Activated CD4-positive, alpha-beta T cell treated with anti-CD3 and anti-CD28 coated beads, Interleukin-2, amount 10 ng/mL, durations not matched to agents 24 days and 14 days (primary cell): ENCODE measurements around the gene CCL4L2. TPM values are rescaled to one million over a fixed set of nuclear protein-coding genes. Genes with fewer than 3 reads are reported as not detected.
"Not testable (repeated sequence)": the region's sequence is repeated elsewhere in the genome, so short reads cannot be mapped to it uniquely, and the experiment has no call there.

Source experiments
- DNase-seq: peaks from one replicate; pipeline ENCODE4 v3.0.0; 2022
- H3K27ac Mint-ChIP-seq: one replicate; pipeline ENCODE4 v1.8.0; 2022; ENCODE audit warnings: mild to moderate bottlenecking, mixed read lengths
- H3K27me3 Mint-ChIP-seq: one replicate; pipeline ENCODE4 v1.8.0; 2022; ENCODE audit warnings: mixed read lengths
- H3K36me3 Mint-ChIP-seq: one replicate; pipeline ENCODE4 v1.8.0; 2022; ENCODE audit warnings: low read depth, mild to moderate bottlenecking, mixed read lengths
- H3K4me1 Mint-ChIP-seq: one replicate; pipeline ENCODE4 v1.8.0; 2021; ENCODE audit warnings: mixed read lengths
- H3K4me3 Mint-ChIP-seq: one replicate; pipeline ENCODE4 v1.8.0; 2022; ENCODE audit warnings: mild to moderate bottlenecking, moderate library complexity, mixed read lengths
- H3K9me3 Mint-ChIP-seq: one replicate; pipeline ENCODE4 v1.8.0; 2021; ENCODE audit warnings: mixed read lengths
- intact Hi-C: fragments of 100-400 bp; cut with micrococcal nuclease; formaldehyde crosslinking; loops from one replicate; pipeline ENCODE4 v1.15.1; 2023
- total RNA-seq: library from RNA; stranded (reverse); gene quantifications from 2 replicates; pipeline ENCODE4 v1.2.3, GENCODE V29; 2022

The CCL4L2 gene
- 11.5 and 11.9 TPM in 2 replicates for total RNA-seq

DNA sequence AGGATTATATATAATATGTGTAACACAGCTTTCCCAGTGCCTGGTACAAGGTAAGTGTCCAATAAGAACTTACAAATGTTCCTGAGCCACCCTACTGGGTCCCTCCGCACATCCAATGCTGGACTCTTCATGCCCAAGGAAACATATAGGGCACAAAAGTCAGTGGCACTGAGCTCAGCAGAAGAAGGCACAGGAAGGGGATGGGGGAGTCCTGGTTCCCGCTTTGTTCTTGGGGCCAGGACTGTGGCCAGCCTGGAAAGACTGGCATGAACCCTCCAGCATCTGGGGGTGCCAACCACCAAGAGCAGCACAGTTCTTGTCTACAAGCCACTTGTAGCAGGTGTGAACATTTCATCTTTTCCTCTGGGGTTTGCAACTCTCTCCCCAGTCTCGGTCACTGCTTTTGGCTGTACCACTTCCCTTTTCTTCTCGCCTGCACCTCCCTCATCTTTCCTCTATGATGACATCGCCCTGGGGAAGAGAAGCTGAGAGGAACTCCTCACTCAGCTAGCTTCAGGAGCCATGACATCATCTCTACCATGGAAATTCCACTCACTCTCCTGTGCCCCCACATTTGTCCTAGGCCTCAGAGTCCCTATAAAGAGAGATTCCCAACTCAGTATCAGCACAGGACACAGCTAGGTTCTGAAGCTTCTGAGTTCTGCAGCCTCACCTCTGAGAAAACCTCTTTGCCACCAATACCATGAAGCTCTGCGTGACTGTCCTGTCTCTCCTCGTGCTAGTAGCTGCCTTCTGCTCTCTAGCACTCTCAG, at the start of gene CCL4L2:
Gene CCL4L2, plus strand, starts transcription at position 625 of the 773 bp plus-strand sequence.
- H3K27ac Mint-ChIP-seq, H3K9me3 Mint-ChIP-seq, H3K4me3 Mint-ChIP-seq, H3K4me1 Mint-ChIP-seq, DNase-seq, H3K36me3 Mint-ChIP-seq, intact Hi-C loops: not testable (repeated sequence)
- peaks cover 33% of the 10 kb centered on the region for H3K27me3 Mint-ChIP-seq

DNA sequence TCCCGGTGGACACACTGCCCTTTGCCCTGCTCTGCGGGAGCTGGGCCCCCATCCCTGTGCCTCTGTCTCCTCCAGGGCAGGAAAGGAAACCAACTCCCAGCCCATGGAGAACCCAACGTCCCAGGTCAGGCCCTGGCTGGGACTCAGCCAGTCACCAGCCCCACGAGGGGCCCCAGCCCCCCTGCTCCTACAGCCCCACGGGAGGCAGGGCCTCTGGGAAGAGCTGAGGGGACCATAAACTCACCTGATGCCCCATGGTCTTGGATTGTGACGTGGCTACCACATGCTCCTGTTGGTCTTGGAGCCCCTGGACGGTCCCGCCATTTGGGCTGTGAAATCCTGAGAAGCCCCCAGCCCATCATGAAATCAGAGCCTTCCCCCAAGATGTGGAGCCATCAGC, 42.0 kb upstream of the CCL4L2 start:
- intact Hi-C loops, H3K9me3 Mint-ChIP-seq, H3K4me1 Mint-ChIP-seq, H3K36me3 Mint-ChIP-seq, H3K27me3 Mint-ChIP-seq, DNase-seq, H3K4me3 Mint-ChIP-seq, H3K27ac Mint-ChIP-seq: not testable (repeated sequence)

DNA sequence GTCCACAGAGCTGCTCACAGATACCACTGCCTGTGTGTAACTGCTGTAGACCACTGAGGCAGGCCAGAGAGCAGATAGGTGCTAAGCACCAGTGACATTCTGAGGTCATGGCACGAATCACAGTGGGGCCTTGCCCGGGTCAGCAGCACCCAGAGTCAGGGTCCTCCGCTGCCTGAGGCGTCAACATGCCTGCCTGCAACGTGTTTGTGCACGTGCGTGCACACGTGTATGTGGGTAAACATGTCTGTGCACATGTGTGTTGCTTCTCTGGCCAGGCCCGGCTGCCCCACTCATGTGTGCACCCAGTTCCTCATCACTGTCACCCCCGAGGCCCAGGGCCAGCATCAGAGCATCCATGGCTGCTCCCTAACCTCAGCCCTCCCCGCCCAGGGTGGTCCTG, 34.3 kb upstream of the CCL4L2 start, which contains the start of gene TBC1D3B:
Gene TBC1D3B, minus strand, starts transcription at position 101 of the 400 bp plus-strand sequence. CDS start 1,586 bp downstream, outside the sequence.
- H3K4me1 Mint-ChIP-seq, H3K4me3 Mint-ChIP-seq, intact Hi-C loops, H3K9me3 Mint-ChIP-seq, H3K36me3 Mint-ChIP-seq, H3K27ac Mint-ChIP-seq, DNase-seq, H3K27me3 Mint-ChIP-seq: not testable (repeated sequence)

DNA sequence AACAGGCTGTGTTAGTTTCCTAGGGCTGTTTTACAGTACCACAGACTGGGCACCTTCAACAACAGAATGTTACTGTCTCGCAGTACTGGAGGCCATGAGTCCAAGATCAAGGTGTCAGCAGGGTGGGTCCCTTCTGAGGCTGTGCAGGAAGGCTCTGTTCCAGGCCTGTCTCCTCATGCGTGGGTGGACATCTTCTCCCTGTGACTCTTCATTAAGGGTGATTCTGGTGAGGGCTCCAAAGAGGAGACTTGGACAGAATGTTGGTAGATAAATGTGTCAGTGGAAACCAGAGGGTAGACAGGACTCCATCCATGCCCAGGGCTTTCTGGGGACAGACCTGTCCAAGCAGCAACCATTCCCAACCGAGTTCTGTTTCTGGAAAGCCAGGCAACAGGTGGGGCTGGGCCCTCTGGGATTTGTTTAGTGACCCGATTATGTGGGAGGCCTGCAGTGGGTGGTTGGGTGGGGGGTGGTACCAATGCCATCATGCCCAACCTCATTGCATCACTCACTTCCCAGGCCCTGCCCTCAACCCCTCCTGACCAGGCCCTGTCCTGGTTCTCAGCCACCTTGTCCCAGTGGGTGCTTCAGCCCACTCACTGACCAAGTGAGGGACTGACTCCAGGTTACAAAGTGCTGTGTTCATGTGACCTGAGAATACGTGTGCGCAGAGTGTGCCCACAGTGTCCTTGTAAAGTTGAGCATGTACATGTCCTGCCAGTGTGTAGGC, 29.3 kb upstream of the CCL4L2 start:
- intact Hi-C loops, result not testable (repeated sequence)
- H3K27me3 Mint-ChIP-seq, result peaks cover 31% of the 10 kb centered on the region

DNA sequence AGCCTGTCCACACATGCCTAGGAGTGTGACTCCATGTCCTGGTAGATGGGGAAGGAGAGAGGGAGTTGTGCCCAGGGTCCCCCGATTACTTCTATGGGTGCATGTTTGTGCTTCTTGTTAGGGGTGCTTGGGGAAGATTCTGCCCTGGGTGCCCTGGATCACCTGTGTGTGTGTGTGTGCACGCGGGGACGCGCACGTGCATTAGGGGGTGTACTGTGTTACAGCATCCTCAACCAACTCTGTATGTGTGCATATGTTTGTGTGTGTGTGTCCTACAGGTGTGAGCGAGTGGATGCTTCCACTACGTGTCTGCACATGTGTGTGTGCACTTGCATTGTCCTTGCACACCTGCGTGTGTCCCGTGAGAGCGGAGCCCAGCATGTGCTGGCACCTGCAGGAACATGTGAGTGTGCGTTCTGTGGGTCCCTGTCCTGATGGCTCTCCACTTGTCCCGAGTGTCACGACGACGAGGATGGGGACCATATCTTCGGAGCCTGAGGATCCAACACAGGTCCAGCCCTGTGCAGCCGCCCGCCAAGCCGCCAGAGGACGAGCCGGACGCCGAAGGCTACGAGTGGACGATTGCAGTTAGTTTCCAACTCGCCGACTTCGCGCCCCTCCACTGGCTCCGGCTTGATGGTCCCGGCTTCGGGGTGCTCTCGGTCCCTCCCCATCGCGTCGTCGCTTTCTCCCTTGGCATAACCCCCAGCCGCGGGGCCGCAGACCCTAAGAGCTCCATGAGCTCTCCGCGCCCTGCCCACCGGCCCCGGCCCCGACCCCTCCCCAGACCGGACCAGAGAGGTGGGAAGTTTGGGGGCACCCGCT, 28.5 kb upstream of the CCL4L2 start:
- Mint-ChIP-seq H3K4me1 (no peaks in the 10 kb centered on the region), H3K4me3 (no peak overlapping the region), H3K9me3 (no peaks in the 10 kb centered on the region), H3K27ac (no peak overlapping the region), H3K36me3 (no peaks in the 10 kb centered on the region), H3K27me3 (peaks cover 31% of the 10 kb centered on the region)
- no peak for DNase-seq
- intact Hi-C loops, result no loop called here

More for the DNA sequence above, 29.3 kb upstream of the CCL4L2 start:
- not testable (repeated sequence) for H3K36me3 Mint-ChIP-seq, H3K4me1 Mint-ChIP-seq, H3K9me3 Mint-ChIP-seq, H3K4me3 Mint-ChIP-seq, H3K27ac Mint-ChIP-seq, DNase-seq

DNA sequence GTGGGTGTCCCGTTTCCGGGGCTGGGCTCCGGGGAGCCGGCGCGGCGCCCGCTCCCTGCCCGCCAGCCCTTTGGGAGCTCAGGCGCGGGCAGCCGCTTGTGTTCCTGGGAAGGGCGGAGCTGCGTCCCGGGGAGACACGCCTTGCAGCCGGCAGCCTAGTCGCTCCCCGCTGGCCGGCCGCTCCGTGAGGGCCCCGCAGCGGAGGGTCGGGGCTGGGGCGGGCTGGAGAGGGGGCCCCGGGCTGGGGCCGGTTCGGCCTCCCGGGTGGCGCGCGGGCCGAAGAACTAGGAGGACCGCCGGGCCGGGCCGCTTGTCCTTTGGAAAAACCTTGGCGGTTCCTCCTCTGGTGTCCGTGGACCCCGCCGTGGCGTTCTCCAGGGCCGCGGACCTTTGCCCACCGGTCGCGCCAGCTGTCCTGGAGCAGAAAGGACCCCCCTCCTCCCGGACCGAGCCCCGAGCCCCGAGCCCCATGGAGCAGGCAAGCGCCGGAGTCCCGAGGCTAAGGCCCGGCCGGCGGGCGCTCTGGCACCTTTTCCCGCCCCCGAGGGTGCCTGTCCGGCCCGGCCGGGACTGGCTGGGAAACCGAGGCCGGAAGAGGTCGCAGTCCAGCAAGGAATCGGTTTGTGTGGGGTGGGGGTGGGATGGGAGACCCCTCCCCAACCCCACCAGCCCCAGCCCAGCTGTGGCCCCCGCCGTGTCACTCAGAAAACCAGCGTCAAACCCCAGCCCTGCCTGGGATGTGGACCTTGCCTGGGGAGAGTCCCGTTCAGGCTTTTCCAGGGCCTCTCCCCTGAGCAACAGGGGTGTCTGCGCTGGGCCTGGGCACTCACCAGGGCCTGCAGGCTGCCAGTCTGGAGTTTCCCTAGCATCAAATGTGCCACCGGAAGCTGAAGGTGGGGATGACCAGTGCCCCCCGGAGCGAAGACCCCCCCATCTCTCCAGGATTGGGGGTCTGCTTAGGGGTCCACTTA, 27.6 kb upstream of the CCL4L2 start:
- Mint-ChIP-seq H3K9me3 (no peaks in the 10 kb centered on the region), H3K4me1 (peaks cover 4% of the 10 kb centered on the region), H3K27ac (no peak overlapping the region), H3K4me3 (no peak overlapping the region), H3K36me3 (no peaks in the 10 kb centered on the region), H3K27me3 (peaks cover 35% of the 10 kb centered on the region)
- intact Hi-C loops, result no loop called here
- DNase-seq, result peak; percentile 62

DNA sequence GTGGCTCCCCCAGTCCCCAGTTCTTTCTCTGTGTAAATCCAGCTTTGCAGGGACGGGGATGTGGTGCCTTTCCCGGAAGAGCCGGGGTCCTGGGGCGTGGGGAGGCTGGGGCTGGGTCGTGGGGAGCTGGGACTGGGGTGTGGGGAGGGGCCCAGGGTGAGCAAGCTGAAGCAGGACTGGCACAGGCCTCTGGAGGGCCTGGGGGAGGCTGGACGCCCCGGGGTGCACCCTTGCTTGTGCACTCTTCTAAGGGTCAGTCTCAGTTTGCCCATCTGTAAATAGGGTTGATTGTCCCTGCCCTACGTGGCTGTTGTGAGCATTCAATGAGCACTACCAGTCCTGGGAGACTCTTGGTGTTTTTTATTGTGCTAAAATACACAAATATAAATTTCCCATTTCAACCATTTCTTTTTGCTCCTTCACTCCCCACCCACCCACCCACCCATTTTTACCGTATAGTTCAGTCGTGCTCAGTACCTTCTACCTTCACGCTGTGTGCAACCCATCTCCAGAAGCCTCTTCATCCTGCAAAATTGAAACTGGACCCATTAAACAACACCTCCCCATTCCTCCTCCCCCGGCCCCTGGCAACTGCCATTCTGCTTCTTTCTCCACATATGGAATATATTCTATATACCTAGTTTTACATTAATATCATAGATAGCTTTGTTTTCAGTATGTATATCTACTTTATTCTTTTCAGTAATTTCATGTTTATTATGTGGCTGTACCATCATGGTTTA, 26.7 kb upstream of the CCL4L2 start:
- no peak overlapping the region for H3K27ac Mint-ChIP-seq
- H3K36me3 Mint-ChIP-seq, result no peaks in the 10 kb centered on the region
- peaks cover 10% of the 10 kb centered on the region for H3K4me1 Mint-ChIP-seq
- H3K27me3 Mint-ChIP-seq, result peaks cover 35% of the 10 kb centered on the region
- no peak for DNase-seq
- H3K4me3 Mint-ChIP-seq, result no peak overlapping the region
- intact Hi-C loops, result no loop called here
- no peaks in the 10 kb centered on the region for H3K9me3 Mint-ChIP-seq

DNA sequence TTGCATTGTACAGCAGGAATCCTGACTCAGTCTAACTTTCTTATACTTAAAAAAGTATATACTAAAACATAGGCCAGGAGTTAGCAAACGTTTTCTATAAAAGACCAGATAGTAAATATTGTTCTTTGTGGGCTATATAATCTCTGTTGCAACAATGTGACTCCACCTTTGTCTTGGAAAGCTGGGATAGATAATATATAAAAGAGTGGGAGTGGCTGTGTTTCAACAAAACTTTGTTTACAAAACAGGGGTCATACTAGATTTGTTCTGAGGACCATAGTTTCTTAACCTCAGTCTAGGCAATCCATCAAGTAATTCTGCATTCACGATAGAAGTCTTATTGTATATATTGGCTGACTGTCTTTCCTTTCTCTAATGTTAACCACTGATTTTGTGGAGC, 25.4 kb upstream of the CCL4L2 start:
- Mint-ChIP-seq H3K9me3 (no peaks in the 10 kb centered on the region), H3K4me3 (no peak overlapping the region), H3K36me3 (no peaks in the 10 kb centered on the region), H3K27me3 (peaks cover 36% of the 10 kb centered on the region), H3K27ac (no peak overlapping the region), H3K4me1 (peaks cover 12% of the 10 kb centered on the region)
- intact Hi-C loops, result no loop called here
- DNase-seq, result no peak

DNA sequence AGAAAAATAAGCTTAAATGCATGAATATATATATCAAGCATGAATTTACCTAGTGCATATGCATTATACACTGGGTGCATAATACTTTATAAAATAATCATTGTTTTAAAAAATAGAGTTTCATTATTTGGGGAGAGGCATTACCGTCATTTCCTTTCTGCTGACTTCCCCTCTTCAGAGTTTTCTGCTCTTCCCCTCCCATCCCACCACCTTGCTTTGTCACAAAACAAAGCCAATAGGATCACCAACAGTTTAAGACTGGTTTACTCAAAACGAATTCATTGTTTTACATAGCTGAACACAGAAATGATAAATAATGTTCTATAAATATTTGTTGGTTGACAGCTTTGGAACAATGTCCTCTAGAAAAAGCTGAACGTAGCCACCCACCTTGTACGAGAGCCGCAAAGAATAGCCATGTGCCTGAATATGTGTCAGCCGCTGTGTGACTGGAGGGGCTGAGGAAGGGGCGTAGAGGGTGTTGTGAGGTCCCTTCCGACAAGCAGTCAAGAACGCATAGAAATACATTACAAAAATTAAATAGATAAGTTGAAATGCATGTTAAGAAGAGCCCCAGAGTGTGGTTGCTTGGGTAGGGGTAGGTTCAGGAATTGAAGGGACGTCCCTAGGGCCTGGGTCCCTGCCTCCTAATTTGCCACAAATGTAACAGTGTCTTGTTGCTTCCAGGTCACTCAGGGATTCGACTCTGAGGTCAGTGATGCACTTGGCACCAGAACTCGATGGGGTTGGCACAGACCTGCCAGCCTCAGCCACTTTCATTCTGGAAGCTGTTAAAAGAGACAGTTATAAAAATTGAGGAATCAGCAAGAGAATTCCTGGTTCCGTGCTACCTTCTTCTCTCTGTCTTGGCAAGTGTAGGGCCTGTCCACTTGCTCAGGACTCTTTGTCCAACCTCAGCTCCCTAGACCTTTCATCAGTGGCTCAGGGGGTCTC, 23.8 kb upstream of the CCL4L2 start:
- H3K9me3 Mint-ChIP-seq, H3K36me3 Mint-ChIP-seq, H3K27ac Mint-ChIP-seq, intact Hi-C loops, DNase-seq, H3K4me3 Mint-ChIP-seq: not testable (repeated sequence)
- peaks cover 15% of the 10 kb centered on the region for H3K4me1 Mint-ChIP-seq
- peaks cover 26% of the 10 kb centered on the region for H3K27me3 Mint-ChIP-seq

DNA sequence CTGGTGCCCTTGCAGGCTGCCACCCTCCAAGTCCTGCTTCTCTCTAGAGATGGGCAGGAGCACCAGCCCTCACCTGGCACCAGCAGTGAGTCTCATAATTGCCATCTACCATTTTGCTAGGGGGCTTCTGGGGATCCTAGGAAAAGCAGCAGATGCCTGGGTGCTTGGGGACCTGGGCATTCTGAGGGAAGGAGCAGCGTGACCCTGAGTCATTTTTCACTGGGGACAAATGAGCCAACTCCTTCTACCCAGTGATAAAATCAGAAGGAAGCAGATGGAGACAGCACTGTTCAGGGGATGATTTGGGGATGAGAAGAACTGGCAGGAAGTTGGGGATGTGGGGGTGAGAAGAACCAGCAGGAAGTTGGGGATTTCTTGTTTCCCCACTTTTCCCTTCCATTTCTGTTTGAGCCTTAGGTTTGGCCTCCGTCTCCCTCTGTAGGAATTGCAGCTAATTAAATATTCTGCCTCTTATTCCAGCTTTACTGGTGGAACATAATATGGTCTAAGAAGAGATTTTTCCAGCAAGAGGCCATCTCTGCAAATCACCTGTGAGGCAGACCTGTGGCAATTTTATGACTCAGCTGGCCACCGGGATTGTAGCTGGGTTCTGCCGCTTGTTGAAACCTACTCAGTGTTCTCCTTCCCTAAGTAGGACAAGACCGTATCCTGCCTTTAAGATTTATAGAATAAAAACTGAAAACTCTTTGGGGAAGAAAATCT, 22.8 kb upstream of the CCL4L2 start:
- H3K9me3 Mint-ChIP-seq, H3K36me3 Mint-ChIP-seq, H3K4me3 Mint-ChIP-seq, intact Hi-C loops, DNase-seq, H3K27ac Mint-ChIP-seq: not testable (repeated sequence)
- H3K4me1 Mint-ChIP-seq, result peaks cover 21% of the 10 kb centered on the region
- H3K27me3 Mint-ChIP-seq, result peaks cover 28% of the 10 kb centered on the region

DNA sequence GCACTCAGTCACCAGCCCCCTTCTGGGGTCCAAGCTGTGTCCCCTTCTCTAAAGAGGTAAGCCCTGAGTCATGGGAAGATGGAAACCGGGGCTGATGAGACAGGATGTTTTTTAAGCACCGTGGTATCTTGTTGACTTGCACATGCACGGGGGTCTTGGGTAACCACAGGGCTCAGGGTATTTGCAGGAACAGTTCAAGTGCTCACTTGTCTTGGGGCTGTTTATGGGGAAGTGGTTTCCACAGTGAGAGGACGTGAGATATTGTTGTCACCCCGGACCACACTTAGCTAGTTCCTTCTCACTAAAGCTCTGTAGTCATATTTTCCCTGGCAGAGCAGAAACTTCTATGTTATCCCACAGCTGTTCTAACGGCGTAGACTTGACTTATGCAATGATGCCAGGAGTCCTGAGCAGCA, 22.0 kb upstream of the CCL4L2 start:
- intact Hi-C loops, result no loop called here

More for the DNA sequence above, 22.0 kb upstream of the CCL4L2 start:
- no peak overlapping the region for H3K27ac Mint-ChIP-seq
- DNase-seq, result peak; percentile 76
- H3K4me3 Mint-ChIP-seq, result no peak overlapping the region
- H3K27me3 Mint-ChIP-seq, result peaks cover 29% of the 10 kb centered on the region
- H3K36me3 Mint-ChIP-seq, result no peaks in the 10 kb centered on the region
- H3K9me3 Mint-ChIP-seq, result no peaks in the 10 kb centered on the region
- H3K4me1 Mint-ChIP-seq, result peaks cover 21% of the 10 kb centered on the region
